HG03039 (cell line): ENCODE data around the gene PCDHGA4.
"Not testable (repeated sequence)": the region's sequence is repeated elsewhere in the genome, so short reads cannot be mapped to it uniquely, and the experiment has no call there.

Source experiments
- ATAC-seq: cut with Tn5 transposase; IDR thresholded peaks from one replicate; pipeline ENCODE4 v1.9.1; 2021; ENCODE audit warnings: mild to moderate bottlenecking, moderate library complexity; ENCODE audit not compliant: unreplicated experiment

Gene PCDHGA4

DNA sequence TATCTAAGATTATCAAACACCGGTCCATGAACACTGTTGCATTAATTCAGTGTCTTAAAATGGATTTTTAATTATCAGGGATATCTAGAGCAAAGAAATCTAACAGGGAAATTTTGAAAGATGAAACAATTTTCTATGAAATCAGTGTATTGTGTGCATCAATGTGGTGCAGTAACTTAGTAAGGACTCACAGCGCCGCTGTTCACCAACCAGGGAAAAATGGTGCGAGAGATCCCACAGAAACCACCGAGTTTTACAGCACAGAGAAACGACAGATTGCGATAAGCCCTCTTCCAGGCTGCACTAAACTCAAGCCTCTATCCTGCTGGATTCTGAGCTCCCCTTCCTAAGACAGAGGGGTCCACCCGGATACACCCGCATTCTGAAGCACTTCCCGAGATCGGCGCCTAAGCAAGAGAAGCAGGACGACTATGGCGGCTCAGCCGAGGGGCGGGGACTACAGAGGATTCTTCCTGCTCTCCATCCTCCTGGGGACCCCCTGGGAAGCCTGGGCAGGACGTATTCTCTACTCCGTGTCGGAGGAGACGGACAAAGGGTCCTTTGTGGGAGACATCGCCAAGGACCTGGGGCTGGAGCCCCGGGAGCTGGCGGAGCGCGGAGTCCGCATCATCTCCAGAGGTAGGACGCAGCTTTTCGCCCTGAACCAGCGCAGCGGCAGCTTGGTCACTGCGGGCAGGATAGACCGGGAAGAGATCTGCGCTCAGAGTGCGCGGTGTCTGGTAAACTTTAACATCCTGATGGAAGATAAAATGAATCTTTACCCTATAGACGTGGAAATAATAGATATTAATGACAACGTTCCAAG is 27.9 kb downstream of the PCDHGA4 start, which contains the start of gene PCDHGA7:
Gene PCDHGA7, plus strand, starts transcription at position 274 of the 826 bp plus-strand sequence. Its CDS starts 158 bp downstream, at position 432.
- no peak for ATAC-seq

GRCh38 chr5:141383345-141383744 is 28.5 kb downstream of the PCDHGA4 start:
- no peak for ATAC-seq

DNA sequence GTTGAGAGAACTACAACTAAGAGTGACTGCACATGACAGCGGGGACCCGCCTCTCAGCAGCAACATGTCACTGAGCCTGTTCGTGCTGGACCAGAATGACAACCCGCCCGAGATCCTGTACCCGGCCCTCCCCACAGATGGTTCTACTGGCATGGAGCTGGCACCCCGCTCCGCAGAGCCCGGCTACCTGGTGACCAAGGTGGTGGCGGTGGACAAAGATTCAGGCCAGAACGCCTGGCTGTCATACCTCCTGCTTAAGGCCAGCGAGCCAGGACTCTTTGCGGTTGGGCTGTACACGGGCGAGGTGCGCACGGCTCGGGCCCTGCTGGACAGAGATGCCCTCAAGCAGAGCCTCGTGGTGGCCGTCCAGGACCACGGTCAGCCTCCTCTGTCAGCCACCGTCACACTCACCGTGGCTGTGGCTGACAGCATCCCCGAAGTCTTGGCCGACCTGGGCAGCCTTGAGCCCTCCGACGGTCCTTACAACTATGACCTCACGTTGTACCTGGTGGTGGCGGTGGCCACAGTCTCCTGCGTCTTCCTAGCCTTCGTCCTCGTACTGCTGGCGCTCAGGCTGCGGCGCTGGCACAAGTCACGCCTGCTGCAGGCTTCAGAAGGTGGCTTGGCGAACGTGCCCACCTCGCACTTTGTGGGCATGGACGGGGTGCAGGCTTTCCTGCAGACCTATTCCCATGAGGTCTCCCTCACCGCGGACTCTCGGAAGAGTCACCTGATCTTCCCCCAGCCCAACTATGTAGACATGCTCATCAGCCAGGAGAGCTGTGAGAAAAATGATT is 29.8 kb downstream of the PCDHGA4 start:
- no peak for ATAC-seq

DNA sequence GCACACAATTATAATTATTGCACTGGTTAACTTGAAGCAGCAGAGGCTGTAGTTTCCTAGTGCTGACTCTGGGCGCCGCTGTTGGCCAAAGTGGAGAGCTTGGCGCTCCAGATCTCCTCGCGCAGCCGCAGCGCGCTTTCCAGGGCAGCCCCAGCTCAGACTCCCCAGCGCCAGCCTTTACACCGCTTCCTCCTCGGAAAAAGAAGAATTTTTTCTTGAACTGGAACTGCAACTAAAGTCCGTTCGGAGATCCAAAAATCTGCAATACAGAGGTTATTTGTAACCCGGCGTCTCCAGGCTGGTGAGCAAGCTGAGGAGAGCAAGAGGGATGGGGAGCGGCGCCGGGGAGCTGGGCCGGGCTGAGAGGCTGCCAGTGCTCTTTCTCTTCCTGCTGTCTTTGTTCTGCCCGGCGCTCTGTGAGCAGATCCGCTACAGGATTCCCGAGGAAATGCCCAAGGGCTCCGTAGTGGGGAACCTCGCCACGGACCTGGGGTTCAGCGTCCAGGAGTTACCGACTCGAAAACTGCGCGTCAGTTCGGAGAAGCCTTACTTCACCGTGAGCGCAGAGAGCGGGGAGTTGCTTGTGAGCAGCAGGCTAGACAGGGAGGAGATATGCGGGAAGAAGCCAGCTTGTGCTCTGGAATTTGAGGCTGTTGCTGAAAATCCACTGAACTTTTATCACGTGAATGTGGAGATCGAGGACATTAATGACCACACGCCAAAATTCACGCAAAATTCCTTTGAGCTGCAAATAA is 32.9 kb downstream of the PCDHGA4 start, which contains the start of gene PCDHGB4:
Gene PCDHGB4, plus strand, starts transcription at position 142 of the 755 bp plus-strand sequence. Its CDS starts 187 bp downstream, at position 329.
- ATAC-seq = peak; percentile 49

GRCh38 chr5:141388661-141389060 is 33.8 kb downstream of the PCDHGA4 start:
- ATAC-seq = no peak

GRCh38 chr5:141389153-141390042 is 34.6 kb downstream of the PCDHGA4 start:
- ATAC-seq = no peak

DNA sequence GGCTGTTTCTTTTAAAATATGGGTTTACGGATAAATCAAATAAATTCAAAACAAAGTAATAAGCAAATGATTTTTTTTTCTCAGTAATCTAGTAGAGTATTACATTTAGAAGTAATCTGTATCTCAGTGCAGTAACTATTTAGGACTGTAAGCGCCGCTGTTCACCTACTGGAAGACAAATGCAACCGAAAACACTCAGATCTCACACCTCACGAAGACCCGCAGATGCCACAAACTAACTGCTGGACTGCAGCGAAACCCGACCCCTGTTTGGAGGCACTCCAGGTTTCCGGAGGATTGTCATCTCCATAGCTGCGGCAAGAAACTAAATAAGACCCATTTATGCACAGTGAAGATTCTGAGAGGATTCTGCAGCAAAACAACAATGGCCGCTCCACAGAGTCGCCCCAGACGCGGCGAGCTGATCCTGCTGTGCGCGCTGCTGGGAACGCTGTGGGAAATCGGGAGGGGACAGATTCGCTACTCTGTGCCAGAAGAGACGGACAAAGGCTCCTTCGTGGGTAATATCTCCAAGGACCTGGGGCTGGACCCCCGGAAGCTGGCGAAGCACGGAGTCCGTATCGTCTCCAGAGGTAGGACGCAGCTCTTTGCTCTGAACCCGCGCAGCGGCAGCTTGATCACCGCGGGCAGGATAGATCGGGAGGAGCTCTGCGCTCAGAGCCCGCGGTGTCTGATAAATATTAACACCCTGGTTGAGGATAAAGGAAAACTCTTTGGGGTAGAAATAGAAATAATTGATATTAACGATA is 37.8 kb downstream of the PCDHGA4 start, which contains the start of gene PCDHGA8:
Gene PCDHGA8, plus strand, starts transcription at position 205 of the 770 bp plus-strand sequence. Its CDS starts 181 bp downstream, at position 386.
- ATAC-seq = no peak

- ATAC-seq = no peak
Observed at GRCh38 chr5:141393267-141393666, 38.4 kb downstream of the PCDHGA4 start.

GRCh38 chr5:141394401-141395187 is 39.8 kb downstream of the PCDHGA4 start:
- not testable (repeated sequence) for ATAC-seq

DNA sequence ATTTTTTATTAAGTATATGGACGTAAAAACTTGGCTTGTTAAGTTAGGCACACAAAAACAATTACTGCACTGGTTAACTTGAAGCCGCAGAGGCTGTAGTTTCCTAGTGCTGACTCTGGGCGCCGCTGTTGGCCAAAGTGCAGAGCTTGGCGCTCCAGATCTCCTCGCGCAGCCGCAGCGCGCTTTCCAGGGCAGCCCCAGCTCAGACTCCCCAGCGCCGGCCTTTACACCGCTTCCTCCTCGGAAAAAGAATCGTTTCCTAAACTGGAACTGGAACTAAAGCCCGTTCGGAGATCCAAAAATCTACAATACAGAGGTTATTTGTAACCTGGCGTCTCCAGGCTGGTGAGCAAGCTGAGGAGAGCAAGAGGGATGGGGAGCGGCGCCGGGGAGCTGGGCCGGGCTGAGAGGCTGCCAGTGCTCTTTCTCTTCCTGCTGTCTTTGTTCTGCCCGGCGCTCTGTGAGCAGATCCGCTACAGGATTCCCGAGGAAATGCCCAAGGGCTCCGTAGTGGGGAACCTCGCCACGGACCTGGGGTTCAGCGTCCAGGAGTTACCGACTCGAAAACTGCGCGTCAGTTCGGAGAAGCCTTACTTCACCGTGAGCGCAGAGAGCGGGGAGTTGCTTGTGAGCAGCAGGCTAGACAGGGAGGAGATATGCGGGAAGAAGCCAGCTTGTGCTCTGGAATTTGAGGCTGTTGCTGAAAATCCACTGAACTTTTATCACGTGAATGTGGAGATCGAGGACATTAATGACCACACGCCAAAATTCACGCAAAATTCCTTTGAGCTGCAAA is 43.1 kb downstream of the PCDHGA4 start, which contains the start of gene PCDHGB5:
Gene PCDHGB5, plus strand, starts transcription at position 192 of the 796 bp plus-strand sequence. Its CDS starts 181 bp downstream, at position 373.
- peak; percentile 87 for ATAC-seq

GRCh38 chr5:141398608-141399007 is 43.8 kb downstream of the PCDHGA4 start:
- no peak for ATAC-seq

- no peak for ATAC-seq
Observed at GRCh38 chr5:141399555-141400258, 44.9 kb downstream of the PCDHGA4 start.

DNA sequence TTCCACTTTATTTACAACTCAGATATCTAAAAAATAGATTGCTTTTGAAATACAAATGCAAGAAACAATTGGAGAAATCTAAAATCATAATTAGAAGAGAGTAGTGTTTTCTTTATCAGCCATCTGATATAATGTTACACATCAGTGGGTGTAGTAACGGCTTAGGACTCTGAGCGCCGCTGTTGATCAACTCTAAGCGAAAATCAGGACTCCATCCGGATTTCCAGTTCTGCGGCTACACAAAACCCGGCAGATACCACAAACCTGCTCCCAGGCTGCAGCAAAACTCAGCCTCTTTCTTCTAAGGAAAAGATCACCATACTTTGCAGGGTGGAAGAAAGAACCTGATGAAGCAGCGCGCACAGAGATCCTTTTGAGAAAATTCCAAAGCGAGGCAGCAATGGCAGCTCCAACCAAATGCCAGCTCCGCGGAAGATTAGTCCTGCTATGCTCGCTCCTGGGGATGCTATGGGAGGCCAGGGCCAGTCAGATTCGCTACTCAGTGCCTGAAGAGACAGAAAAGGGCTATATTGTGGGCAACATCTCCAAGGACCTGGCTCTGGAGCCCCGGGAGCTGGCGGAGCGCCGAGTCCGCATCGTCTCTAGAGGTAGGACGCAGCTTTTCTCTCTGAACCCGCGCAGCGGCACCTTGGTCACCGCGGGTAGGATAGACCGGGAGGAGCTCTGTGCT is 47.9 kb downstream of the PCDHGA4 start, which contains the start of gene PCDHGA9:
Gene PCDHGA9, plus strand, starts transcription at position 226 of the 691 bp plus-strand sequence. Its CDS starts 175 bp downstream, at position 401.
- no peak for ATAC-seq

DNA sequence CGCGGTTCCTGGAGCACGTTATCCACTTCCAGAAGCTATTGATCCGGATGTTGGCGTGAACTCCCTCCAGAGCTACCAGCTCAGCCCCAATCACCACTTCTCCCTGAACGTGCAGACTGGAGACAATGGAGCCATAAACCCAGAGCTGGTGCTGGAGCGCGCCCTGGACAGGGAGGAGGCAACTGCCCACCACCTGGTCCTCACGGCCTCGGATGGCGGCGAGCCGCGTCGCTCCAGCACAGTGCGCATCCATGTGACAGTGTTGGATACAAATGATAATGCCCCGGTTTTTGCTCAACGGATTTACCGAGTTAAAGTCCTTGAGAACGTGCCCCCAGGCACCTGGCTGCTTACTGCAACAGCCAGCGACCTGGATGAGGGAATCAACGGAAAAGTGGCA is 48.6 kb downstream of the PCDHGA4 start:
- ATAC-seq = no peak
